GM21576 (cell line): ENCODE results near the gene TACC2.

ENCODE experiments used
- ATAC-seq: cut with Tn5 transposase; IDR thresholded peaks from one replicate; pipeline ENCODE4 v1.9.1; 2021; ENCODE audit warnings: mild to moderate bottlenecking, moderate library complexity; ENCODE audit not compliant: unreplicated experiment

The TACC2 gene

DNA sequence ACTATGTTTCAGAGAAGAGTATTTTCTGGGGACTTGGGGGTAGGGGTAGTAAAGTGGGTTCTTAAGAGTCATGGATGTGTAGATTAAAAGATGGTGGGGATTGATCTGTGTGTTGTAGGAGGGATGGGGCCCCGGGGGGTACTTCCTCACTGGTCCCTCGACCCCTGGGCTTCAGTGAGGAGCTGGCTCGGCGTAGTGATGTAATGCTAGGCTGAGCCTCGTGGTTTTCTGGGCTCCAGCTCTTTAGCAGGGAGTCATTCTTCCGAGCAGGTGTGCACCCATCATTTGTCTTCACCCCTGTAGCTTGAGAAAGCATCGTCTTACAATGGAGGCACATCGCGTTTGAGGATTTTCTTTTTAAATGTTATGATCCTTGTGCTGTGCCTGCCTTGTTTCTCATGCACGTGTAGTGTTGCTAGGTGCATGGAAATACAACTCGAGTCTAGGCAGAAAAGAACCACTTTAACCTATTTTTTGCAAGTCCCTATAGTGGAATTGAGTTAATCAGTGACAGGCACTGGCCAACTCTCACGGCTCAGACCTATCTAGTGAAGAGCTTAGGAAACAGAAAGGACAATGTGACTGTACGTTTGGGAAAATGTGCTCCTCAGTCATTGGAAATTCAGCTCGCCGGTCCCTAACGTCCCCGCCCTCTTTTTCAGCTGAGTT, 176.0 kb downstream of the TACC2 start:
- no peak for ATAC-seq

DNA sequence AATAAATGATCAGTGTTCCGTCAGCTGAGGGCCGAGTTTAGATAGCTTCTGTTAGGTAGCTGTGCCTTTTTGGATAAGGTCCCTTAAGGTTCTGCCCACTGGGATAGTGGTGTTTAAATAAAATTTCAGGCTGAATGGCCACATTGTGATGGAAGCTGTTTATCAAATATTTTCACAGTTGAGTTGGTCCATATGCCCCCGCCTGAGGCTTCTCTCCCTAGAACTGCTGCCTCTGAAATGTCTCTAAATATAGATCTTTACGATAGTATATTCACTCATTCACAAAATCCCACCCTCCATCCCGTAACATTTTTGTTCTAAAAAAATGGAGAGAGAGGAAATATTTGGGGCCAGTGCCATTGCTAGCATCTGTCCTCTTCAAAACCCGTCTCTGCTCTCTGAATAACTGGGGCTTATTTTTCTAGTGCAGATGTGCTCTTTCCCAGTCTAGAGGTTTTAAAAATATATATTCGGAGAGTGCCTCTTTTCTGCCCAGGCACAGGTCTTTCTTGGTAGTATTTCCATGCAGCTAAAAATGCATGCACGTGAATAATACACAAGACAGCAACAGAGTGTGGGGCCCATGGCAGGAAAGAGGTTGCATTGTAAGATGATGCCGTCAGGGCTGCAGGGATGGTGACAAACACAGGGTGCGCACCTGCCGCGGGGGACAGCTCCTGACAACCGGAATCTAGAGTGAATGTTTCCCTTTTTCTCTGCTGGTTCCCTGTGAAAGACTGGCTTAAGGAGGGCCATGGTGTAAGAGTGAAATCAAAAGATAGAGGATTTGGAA, 176.7 kb downstream of the TACC2 start:
- ATAC-seq: no peak

DNA sequence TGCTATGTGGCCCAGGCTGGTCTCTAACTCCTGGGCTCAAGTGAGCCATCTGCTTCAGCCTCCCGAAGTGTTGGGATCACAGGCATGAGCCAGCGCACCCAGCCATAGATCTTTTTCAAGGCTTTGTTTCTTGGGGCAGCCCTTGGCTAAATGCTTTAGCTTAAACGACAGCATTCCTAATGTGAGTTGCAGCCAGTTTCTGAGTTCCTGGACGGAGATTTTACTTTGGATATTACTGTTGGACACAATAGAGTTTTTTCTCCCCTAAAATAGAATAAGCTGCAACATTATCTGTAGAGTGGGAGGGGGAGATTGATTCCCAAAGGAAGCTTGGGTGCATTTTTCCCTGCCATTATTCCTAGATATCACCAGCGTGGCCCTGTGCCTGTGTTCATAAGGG, 179.1 kb downstream of the TACC2 start:
- ATAC-seq: no peak

DNA sequence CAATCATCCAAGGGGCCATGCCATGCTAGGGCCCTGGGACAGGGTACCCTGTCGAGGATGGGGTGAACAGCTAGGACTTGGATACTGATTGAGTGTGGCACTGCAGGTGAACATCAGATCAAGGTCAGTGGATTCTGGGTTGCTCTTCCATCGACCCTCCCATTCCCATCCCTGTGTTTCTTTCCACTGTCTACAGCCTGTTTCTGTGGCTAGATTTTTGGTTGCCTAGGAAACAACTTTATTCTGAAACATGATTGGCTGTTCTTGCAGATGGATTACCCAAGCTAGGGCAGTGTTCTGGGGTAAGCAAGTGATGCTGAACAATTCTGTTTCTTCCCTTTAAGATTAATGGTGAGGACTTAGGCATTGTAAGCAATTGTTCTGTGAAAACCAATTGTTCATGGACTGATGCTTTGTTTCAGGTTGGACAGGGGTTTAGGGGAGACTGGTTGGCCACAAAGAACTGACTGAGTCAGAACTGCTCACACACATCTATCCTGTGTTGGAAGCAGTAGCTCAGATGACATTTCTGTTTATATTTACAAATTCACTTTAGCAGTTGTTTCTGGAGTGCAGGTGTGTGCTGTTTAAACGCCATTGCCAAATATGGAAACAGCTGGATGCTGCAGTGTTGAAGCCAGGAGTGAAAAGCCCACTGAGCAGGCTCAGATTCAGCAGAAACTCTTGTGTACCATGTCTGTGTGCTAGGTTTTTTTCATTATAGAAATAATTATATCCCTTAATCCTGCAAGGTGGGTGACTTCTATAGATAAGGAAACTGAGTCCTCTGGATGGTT, 179.8 kb downstream of the TACC2 start:
- no peak for ATAC-seq

DNA sequence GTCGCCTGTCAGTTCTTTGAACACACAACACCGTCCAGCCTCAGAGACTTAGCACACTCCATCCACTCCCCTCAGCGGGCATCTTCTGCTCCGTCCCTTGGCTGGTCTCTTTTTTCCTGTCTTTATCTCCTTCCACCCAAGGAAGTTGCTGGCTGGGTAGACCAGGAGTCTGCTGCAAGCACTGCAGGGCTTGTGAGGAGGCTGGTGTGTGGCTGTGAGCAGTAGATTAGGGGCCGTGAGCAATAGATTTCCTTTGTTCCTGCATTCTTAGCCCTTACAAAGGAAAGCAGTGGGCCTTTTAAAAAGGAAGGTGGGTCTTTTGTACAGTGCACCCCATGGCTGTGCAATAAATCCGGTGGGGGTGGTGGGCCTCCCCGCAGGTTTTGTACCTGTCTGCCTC, 181.8 kb downstream of the TACC2 start:
- ATAC-seq: no peak

DNA sequence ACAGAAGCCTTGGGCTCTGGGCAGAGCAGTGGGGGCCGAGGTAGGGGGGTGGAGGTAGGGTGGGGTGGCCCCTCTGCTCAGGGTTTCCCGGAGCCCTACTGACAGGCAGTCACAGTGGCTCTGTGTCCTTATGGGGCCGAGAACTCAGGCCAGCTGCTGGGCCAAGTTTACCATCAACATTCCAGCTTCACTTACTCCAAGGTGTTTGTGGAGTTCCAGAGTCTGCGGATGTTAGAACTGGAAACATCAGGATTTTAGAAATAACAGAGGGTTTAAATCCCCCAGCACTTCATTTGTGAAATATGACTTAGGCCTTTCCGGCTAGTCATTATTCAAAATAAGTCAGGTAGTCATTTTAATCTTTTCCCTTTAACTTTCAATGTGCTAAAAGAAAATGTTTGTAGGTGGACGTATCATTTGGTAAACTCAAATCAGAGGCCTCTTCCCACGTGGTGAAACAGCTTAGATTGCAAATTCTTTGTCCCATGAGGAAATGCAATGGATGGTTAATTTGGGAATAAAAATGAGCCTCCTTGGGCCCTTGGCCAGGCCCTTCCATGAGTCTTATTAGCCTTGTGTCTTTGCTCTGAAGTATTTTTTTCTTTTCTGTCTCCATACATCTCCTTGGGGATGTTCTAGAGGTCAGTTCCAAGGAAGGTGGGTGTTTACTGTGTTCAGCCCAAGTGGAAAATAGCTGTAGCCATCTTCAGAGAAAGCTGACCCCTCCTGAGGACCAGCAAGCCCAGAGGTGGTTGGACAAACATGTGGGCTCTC, 182.5 kb downstream of the TACC2 start:
- no peak for ATAC-seq

DNA sequence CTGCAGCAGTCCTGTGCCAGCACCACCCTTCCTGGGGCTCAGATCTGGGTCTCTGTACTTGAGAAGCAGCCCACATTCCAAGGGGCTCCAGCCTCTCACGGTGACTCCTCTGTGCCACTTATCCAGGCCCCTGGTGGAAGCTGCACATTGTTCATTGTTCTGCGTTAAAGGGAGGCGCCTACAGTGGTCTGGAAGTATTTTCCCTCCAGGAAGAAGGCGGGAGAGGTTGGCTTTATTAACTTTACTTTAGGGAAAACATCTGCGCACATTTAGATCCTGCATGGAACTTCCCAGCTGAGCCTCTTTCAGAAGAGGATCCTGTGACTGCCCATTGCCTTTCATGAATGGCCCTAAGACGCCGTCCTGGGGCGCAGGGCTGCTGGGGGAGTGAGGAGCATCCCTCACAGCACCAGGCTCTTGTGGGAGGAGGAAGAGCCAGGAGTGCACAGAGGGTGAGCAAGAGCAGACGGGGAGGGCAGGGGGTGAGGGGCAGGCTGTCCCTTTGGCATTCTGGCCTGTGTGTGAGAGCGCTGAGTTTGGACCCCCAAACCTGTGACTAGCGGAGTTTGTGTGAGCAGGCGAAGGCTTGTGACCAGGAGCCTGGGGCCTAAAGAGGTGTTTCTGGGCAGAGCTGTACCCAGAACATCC, 183.5 kb downstream of the TACC2 start:
- ATAC-seq: no peak

DNA sequence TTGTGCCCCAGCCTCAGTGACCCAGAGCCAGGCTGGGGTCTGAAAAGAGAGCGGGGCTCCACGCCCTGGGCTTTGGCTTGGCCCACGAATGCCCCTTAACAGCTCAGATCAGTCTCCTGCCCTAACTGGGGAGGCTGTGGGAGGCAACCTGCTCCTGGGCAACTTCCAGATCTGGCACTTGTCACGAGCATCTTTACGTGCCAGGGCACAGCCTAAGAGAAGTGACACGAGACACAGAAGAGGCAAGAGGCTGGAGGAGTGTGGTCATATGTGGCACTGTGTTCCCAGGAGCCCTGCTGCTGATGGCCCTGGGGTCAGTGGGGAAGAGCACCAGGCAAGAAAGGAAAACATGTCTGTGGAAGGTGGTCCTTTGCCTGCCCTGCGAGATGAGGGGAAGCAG, 184.4 kb downstream of the TACC2 start:
- no peak for ATAC-seq

DNA sequence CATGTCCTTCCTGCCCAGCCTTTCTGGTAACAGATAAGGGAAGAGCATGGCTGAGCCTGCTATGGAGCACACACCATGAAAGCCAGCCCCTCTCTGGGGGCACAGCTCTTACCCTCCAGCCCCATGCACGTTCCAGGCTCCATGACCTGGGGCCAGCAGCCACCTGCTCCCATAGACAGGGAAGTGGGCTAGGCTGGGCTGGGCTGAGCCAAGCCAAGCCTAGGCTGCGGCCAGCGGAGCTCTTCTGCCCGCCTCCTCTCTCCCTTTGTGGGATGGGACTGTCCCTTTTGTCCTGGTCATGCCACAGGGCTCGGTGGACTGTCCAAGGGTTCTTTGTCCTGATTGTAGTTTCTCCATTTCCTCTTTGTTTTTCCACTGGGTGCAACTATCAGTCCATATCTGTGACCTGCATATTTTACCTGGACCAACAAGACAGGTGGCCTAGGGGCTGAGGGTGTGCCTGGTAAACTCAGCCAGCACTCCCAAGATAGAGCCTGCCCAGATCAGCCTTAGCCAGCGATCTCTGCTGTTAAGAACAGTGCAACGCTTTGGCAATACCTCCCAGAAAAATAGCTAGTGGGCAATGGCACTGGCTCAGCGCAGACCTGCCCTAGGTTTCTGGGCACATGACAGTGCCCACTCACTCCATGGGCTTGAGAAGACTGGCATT, 184.9 kb downstream of the TACC2 start:
- no peak for ATAC-seq

DNA sequence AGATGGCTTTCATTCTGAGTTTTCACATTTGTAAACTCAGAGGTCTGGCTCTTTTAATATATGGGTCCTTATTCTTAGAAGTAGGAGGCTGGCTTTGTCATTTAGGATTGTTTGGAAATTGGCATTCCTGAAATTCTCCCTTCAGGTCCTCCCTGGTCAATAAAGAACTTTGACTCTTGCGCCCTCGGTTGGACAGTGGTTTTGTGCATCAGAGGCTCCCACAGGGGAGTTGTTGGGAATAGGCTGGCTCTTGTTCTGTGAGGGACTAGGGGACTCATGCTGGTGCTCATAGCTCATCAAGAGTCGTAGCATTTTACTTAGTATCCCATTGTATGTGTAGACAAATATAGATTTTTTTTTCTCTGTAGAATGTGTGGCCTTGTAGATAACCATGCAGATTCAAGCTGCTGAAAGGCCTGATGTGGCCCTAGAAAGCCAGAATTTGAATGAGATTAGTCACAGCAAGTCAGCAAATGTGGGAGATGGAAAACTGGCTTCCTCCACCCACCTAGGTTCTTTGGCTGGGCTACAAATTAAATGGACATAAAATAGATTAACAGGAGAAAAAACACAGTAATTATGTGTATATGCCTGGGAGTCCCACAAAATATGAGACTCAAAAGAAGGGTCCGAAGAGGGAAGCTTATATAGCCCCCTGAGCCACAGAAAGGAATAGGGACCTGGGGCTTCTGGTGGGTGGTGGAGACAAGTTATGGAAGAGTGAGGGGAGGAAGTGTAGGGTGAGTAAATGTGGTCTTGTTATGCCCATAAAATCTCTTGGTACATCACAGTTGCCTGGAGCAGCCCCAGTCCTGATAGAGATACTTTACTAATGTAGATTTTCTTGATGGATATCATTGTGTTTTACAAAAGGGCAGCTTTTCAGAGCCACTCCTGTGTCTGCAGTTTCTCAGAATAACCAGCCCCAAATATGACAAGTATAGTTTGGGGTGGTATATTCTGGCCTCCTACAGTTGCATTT, 187.6 kb downstream of the TACC2 start:
- ATAC-seq: no peak

DNA sequence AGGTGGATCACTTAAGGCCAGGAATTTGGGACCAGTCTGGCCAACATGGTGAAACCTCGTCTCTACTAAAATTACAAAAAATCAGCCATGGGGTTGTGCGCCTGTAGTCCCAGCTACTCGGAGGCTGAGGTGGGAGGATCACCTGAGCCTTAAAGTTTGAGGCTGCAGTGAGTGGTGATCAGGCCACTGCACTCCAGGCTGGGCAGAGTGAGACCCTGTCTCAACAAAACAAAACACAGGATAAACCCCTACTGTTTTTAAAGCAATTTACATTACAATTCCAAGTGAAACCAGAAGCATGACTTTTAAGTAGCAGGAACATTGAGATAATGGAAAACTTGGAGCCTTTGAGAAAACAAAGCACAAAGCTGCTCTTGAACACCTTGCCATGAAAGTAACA, 189.7 kb downstream of the TACC2 start:
- no peak for ATAC-seq

DNA sequence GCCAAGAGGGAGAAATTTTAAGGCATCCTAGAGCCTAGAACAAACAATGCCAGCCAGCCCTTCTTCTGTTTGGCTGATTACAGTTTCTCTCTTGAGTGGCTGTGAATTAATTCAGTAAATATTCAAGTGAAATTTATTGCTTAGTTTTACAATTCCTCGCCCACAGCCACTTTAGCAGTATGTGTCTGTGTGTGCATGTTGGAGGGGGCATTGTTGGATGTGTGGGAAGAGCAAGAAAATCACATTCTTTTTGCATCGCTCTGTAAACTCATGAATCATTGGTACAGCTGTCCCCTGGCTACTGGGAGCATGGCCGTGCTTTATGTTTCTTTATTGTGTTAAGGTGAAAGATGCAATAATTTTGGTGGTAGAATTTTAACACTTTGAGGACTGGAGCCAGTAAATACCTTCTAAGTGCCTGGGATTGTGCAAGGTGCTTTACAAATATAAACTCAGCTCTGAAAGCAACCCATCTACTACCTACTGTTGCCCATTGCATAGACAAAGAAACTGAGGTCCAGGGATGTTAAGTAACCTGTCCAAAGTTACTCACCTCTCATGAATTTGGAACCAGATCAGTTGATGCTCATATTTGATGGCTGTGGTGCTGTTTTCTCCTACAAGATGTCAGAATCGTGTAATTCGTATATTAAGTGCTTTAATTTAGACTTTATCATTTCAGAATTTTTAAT, 192.2 kb downstream of the TACC2 start:
- ATAC-seq: no peak

DNA sequence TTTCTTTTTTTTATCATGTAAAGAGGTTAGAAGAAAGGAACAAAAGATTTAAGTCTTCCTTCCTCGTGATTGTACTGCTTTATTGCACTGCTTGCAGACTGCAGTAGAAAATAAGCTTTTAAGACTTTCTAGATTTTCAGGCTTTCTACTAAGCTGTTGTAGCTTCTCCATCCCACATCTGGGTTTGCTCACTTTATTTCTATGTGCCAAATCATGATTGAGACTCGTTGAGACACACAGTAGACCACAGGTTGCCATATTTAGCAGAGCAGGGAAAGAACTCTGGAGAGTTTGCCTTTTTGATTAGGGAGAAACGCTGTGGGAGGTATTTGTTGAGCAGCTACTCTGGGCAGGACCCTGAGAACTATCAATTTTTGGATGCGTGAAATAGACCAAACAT, 192.9 kb downstream of the TACC2 start:
- no peak for ATAC-seq

DNA sequence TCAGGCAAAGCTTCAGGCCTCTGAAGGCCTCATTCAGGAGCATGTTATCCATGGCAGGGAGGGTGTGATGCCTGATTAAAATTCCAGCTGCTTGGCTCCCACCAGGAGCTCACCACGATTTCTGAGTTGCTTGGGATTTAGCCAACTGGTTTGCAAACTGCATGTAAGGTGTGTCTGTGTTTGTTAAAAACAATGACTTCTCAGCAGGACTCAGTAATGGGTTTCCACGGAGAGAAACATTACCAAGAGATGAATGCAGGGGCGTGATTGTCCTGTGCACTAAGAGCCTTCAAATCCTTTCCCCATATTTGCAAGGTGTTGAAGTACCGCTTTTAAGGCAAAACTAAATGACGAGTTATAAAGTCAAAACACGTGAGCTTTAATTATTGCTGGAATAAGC, 193.3 kb downstream of the TACC2 start:
- no peak for ATAC-seq

DNA sequence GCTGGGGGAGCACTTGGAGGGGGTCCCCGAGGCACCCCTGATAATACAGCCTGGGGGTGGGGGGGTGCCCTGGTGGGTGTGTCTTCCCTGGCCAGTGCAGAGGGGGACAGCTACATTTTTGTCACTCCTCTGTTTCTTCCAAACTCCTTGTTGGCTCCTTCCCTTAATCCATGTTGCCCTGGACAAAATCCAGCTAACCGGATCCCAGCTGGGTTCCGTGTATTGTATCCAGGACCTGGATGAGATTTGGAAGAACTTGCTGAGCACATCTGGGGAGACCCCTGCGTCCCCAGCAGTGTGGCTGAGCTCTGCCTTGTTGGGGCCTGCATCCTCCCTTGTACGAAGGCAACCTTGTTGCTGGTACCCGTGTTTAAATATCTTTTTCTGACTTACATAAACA, 195.3 kb downstream of the TACC2 start:
- ATAC-seq: no peak

DNA sequence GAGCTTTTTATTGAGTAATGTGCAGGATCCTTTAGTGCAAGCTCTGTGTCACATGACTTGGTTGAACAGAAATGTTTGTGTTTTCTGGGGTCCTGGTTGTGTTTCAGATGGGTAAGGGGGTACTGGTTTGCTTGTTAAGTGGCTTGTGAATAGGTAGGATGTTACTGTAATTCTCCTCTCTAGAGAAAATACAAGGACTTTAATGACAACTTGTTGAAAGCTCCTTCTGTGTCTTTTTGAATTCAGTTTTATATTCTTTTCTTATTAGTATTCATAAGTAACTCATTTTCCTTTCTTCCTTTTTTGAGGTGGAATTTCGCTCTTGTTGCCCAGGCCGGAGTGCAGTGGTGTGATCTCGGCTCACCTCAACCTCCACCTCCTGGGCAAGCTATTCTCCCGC, 196.7 kb downstream of the TACC2 start:
- no peak for ATAC-seq

DNA sequence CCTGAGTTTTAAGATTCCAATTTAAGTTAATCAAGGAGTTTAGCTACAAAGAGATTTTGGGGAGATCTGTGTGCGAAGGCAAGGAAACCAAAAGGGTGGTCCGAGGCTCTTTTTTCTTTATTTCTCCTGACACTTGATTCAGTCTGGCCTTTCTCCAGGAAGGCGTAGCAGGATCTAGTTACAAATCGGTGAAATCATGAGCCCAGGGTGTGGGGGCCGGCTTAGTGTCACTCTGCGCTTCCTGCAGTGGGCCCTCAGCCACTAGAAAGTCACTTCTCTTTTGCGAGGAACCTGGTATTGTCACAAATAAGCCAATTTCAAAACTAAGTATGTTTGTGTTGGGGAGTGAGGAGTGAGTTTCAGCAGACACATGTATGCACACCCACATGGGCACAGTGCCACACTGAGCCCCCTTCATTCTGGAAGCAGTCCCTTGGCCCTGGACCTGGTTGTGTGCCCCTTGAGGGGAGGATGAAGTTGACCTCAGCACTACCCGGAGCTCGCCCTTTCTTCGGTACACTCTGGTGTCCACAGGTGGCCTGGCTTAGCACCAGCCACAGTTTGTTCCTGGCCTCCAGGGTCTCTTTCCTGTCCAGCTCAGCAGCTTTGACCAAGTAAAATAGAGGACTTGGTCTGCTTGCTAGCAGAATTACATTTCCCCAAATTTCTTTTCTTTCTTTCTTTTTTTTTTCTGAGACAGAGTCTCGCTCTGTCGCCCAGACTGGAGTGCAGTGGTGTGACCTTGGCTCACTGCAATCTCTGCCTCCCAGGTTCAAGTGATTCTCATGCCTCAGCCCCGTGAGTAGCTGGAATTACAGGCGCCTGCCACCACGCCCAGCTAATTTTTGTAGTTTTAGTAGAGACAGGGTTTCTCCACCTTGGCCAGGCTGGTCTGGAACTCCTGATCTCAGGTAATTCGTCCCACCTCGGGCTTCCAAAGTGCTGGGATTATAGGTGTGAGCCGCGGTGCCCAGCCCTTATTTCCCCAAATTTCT, 198.2 kb downstream of the TACC2 start:
- ATAC-seq: no peak
